GM19324 (cell line): ENCODE results near the gene ZNF561.
"Not testable (repeated sequence)": the region's sequence is repeated elsewhere in the genome, so short reads cannot be mapped to it uniquely, and the experiment has no call there.

ENCODE experiments used
- ATAC-seq: cut with Tn5 transposase; IDR thresholded peaks from one replicate; pipeline ENCODE4 v1.9.1; 2021; ENCODE audit warnings: mild to moderate bottlenecking, moderate library complexity; ENCODE audit not compliant: unreplicated experiment, low FRiP score

The ZNF561 gene

DNA sequence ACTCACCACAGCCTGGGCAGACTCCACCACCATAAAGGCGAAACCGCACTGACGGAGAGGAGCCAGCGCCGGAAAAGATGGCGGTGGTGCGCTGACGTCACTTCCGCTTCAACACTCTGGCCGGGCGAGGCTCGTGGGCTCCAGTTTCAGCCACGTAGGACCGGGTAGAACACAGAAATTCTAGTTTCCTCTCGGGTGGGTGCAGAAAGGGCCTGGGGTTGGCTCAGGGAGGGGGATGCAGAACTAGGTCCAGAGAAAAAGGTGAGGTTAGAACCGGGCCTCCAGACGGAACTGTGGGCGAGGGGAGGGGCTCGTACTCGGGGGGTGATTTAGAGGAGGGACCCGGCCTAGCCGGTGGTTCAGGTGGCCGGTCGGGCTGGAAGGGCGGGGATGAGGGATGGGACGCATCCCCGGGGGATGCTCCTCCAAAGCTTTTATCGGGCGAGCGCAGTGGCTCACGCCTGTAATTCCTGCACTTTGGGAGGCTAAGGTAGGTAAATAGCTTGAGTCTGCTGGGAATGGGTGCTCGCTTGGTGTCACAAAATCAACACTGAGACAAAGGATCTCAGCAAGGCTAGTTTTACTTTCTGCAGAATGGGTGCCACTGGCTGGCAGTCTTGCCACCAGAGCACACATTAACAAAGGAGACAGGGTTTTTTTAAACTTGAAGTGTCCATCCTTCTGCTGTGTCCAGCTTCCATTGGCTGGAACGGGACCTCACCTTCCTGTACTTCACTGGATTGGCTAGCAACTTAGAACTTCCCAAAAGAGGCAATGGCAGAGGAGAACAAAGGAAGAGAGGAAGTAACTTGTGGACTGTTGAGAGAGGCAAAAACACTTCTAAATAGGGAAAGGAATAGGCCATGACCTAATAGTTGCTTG, at the start of gene ZNF561:
Gene ZNF561 (minus strand): TSS at position 77 of the 882 bp plus-strand sequence. CDS start 1,776 bp downstream, outside the sequence.
- peak; percentile 83 for ATAC-seq

- ATAC-seq, result no peak
Observed at GRCh38 chr19:9668544-9668943, 47.5 kb upstream of the ZNF561 start.

DNA sequence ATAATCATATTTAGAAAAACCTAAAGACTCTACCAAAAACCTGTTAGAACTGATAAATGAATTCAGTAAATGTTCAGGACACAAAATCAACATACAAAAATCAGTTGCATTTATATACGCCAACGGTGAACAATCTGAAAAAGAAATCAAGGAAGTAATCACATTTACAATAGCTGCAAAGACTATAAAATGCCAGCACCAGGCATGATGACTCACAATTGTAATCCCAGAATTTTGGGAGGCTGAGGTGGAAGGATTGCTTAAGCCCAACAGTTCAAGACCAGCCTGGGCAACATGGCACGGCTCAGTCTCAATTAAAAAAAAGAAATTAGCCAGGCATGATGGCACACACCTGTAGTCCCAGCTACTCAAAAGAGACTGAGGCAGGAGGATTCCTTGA, 46.9 kb upstream of the ZNF561 start:
- ATAC-seq, result no peak

- ATAC-seq, result no peak
Observed at GRCh38 chr19:9658769-9659168, 37.7 kb upstream of the ZNF561 start.

- ATAC-seq, result not testable (repeated sequence)
Observed at GRCh38 chr19:9653066-9653555, 32.1 kb upstream of the ZNF561 start.

DNA sequence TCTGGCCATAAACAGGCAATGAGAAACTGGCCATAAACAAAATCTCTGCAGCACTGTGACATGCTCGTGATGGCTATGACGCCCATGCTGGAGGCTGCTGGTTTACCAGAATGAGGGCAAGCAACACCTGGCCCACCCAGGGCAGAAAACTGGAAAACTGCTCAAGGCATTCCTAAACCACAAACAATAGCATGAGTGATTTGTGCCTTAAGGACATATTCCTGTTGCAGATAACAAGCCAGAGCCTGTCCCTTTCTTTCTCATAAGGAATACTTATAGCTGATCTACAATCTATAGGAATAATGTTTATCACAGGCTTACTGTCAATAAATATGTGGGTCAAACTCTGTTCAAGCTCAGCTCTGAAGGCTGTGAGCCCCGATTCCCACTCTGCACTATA, 30.4 kb upstream of the ZNF561 start:
- ATAC-seq, result not testable (repeated sequence)

- no peak for ATAC-seq
Observed at GRCh38 chr19:9650345-9650744, 29.3 kb upstream of the ZNF561 start.

DNA sequence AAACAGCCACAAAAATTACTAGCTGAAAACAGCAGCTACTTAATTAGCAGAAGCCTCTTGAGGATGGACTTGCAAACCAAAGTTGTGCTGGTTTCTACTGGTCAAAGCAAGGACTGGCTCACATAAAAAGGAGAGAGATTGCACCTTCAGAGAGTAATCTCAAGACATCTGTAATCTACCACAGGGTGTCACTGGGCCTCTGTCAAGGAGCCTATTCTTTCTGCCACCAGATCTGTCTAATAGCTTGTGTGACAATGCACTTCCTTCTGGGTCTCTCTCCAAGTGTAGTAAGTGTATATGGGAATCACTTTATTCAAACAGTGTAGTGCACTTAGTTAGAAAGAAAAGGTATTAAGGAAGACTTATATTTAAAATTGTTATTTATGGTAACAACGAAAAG, 24.4 kb upstream of the ZNF561 start:
- no peak for ATAC-seq

- no peak for ATAC-seq
Observed at GRCh38 chr19:9644472-9644871, 23.4 kb upstream of the ZNF561 start.

- ATAC-seq, result no peak
Observed at GRCh38 chr19:9641810-9642209, 20.8 kb upstream of the ZNF561 start.

GRCh38 chr19:9640956-9641355, 19.9 kb upstream of the ZNF561 start:
- no peak for ATAC-seq

DNA sequence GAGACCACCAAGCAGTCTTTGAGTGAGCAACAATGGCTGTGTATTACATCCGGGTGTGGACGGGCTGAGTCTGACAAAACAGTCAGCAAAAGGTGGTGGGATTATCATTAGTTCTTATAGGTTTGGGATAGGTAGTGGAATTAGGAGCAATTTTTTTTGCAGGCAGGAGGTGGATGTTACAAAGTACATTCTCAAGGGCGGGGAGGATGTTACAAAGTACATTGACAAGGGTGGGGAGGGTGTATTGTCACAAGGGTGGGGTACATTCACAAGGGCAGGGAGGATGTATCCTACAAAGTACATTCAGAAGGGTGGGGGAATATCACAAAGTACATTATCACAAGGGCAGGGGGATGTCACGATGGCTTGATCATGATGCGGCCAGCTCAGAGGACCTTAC, 15.0 kb upstream of the ZNF561 start:
- ATAC-seq, result no peak

DNA sequence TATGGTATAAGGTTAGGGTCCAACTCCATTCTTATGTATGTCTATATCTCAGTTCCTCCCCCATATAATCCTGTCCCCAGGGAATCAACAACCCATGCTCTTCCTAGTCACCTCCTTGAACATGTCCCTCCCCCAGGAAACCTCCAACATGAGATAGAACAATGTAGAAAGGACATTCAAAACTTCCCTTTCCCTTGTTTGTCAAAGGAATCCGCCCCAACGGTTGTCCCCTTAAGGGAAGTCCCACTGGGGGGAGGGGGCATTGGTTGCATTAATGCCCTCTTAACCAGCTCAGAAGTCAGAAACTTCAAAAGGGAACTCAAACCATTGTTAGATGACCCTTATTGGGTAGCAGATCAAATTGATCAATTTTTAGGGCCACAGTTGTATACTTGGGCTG, 6.8 kb upstream of the ZNF561 start:
- ATAC-seq, result no peak

GRCh38 chr19:9622531-9622930, 1.5 kb upstream of the ZNF561 start:
- no peak for ATAC-seq

GRCh38 chr19:9620842-9621155, 233 bp downstream of the ZNF561 start:
- ATAC-seq, result no peak

GRCh38 chr19:9615844-9616243, 5.2 kb downstream of the ZNF561 start:
- ATAC-seq, result no peak

DNA sequence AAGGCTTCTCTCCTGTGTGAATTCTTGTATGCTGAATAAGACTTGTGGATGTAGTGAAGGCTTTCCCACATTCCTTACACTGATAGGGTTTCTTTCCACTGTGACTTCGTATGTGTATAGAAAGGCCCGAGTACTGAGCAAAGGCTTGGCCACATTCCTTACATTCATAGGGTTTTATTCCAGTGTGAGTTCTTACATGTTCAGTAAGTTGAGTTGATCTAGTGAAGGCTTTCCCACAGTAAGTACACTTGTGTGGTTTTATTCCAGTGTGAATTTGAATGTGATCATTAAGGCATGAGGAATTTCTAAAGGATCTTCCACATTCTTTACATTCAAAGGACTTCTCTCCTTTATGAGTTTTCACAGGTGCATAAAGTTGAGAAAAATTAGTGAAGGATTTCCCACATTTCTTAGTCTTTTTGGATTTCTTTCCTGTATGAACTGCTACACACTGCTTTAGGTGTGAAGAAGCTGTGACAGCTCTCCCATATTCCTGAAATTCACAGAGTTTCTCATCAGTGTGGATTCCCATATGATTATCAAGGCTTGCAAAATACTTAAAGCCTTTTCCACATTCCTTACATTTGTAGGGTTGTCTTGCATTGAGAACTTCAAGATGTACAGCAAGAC, 10.4 kb downstream of the ZNF561 start:
- ATAC-seq, result no peak

GRCh38 chr19:9608912-9609311, 12.1 kb downstream of the ZNF561 start:
- no peak for ATAC-seq

GRCh38 chr19:9597027-9597426, 24.0 kb downstream of the ZNF561 start:
- ATAC-seq, result no peak

- no peak for ATAC-seq
Observed at GRCh38 chr19:9586764-9587163, 34.3 kb downstream of the ZNF561 start.

DNA sequence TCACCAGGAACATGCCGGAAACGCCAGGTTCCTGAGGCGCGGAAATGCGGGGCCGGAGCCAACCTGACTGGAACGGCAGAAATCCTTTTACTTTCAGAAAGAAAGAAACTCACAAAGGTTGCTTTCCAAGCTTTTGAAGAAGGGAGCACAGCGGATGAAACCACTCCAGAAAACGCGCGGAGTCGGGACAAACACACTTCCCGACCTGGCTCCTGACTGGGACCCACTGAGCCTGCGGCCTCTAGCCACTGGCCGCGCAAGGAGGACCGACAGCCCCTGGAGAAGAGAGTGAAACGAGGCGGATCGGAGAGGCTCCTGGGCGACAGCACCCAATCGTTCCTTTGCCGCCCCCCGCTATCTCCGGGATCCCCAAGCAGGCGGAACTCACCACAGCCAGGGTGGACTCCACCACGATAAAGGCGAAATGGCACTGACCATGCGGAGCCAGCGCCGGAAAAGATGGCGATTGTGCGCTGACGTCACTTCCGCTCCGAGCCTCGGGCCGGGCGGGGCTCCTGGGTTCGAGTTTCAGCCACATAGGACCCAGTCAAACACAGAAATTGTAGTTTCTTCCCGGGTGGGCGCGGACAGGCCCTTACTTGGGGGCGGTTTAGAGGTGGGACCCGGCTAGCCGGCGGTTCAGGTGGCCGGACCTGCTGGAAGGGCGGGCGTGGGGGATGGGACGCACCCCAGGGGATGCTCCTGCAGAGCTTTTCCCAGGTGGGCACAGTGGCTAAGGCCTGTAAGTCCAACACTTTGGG, 36.8 kb downstream of the ZNF561 start, which contains the start of gene ZNF121:
Gene ZNF121 (minus strand): TSS at position 432 of the 761 bp plus-strand sequence. CDS start 16,407 bp downstream, outside the sequence.
- peak; percentile 95 for ATAC-seq
